Measurements from ENCODE around the gene PAPPA2.

DNA sequence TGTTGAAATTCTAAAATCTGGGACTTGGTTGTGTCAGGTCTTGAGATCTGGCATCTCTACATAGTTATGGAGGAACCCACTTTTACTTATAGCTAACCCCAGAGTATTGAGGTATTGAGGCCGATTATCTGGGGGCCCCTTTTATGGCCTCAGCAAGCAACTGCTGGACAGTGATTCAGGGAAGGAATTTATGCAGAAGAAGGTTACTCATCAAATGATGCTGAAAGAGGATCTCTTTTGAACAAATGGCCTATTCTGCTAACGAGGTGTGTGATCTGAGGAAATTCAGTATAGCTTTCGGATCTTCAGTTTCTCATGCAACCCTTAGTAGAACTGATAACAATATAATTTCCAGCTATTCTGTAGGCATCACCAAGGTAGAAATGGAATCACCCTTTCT is 239.9 kb downstream of the PAPPA2 start:
- TF ChIP-seq, protein P1, sequence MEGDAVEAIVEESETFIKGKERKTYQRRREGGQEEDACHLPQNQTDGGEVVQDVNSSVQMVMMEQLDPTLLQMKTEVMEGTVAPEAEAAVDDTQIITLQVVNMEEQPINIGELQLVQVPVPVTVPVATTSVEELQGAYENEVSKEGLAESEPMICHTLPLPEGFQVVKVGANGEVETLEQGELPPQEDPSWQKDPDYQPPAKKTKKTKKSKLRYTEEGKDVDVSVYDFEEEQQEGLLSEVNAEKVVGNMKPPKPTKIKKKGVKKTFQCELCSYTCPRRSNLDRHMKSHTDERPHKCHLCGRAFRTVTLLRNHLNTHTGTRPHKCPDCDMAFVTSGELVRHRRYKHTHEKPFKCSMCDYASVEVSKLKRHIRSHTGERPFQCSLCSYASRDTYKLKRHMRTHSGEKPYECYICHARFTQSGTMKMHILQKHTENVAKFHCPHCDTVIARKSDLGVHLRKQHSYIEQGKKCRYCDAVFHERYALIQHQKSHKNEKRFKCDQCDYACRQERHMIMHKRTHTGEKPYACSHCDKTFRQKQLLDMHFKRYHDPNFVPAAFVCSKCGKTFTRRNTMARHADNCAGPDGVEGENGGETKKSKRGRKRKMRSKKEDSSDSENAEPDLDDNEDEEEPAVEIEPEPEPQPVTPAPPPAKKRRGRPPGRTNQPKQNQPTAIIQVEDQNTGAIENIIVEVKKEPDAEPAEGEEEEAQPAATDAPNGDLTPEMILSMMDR (IDR thresholded peaks at IDR 0.05 in 2 of 3, conservative IDR thresholded peaks at IDR 0.05 in 1 of 3; ENCODE audit: control insufficient read depth in 2 of 3, extremely low read depth in 1 of 3, insufficient read depth in 1 of 3, low read depth in 3 of 3, low read length in 3 of 3) = no peak
- TF ChIP-seq POLR2A (IDR thresholded peaks at IDR 0.05; ENCODE audit: low read depth, low read length) = no peak
- no peak for TF ChIP-seq JUND (IDR thresholded peaks at IDR 0.05; ENCODE audit: low read depth, low read length)
- TF ChIP-seq RAD21 (IDR thresholded peaks at IDR 0.05; ENCODE audit: insufficient read depth, low read depth, low read length) = no peak
- TF ChIP-seq ZNF274 (IDR thresholded peaks at IDR 0.05; ENCODE audit: insufficient read depth, insufficient read length) = no peak
